SH-SY5Y (cell line): Measurements from ENCODE around the gene C6orf120.

Experiments
- GATA2 ChIP-seq: IDR thresholded peaks from 2 replicates; pipeline ENCODE4 v1.6.1; 2011; ENCODE audit warnings: mild to moderate bottlenecking, low read depth, low read length
- GATA3 ChIP-seq: IDR thresholded peaks from 2 replicates; pipeline ENCODE4 v1.6.1; 2011; ENCODE audit warnings: low read depth, mild to moderate bottlenecking, low read length, moderate library complexity

GRCh38 chr6:169726963-169727362 is 25.0 kb downstream of the C6orf120 start:
- TF ChIP-seq GATA3 (no peak), GATA2 (no peak)
